Suprapubic skin (tissue), 3 donors: ENCODE measurements around the gene ANXA2R.

ENCODE experiments used
- CTCF ChIP-seq, 2 donors: fragments of 200-600 bp in 1 of 2; fragments of 450-650 bp in 1 of 2; sonication (generic) in 1 of 2; IDR thresholded peaks; one replicate each; pipeline ENCODE4 v1.5.1; 2016 to 2019; ENCODE audit warnings: antibody characterized with exemption in 2 of 2, mild to moderate bottlenecking in 1 of 2, moderate library complexity in 1 of 2
- POLR2A ChIP-seq, 2 donors: fragments of 450-650 bp; IDR thresholded peaks; one replicate each; pipeline ENCODE4 v1.6.1; 2017; ENCODE audit warnings: antibody characterized with exemption in 2 of 2, mild to moderate bottlenecking in 2 of 2, moderate library complexity in 2 of 2

- no peak for TF ChIP-seq CTCF (IDR thresholded peaks at IDR 0.05)
- no peak for TF ChIP-seq POLR2A (IDR thresholded peaks at IDR 0.05)
Measured at GRCh38 chr5:43007911-43008362, 32.2 kb downstream of the ANXA2R start.
